Fibroblast of pulmonary artery (primary cell): Measurements from ENCODE around the gene ST7.

Experiments
- DNase-seq: peaks from one replicate; pipeline ENCODE4 v3.0.0-alpha.2; 2010; ENCODE audit warnings: low read depth
- H3K4me3 ChIP-seq: replicated peaks from 2 replicates; pipeline ENCODE4 v1.5.1; 2011; ENCODE audit warnings: low read depth, mild to moderate bottlenecking, control low read depth, low read length, moderate library complexity
- TF ChIP-seq, protein P1 (sequence below): IDR thresholded peaks from 2 replicates; pipeline ENCODE4 v1.5.1; 2011; ENCODE audit warnings: mild to moderate bottlenecking, control low read depth, low read length, inconsistent platforms; ENCODE audit errors: missing control alignments

Gene ST7

GRCh38 chr7:117138495-117138894 lies 185.2 kb downstream of the ST7 start:
- TF ChIP-seq, protein P1, sequence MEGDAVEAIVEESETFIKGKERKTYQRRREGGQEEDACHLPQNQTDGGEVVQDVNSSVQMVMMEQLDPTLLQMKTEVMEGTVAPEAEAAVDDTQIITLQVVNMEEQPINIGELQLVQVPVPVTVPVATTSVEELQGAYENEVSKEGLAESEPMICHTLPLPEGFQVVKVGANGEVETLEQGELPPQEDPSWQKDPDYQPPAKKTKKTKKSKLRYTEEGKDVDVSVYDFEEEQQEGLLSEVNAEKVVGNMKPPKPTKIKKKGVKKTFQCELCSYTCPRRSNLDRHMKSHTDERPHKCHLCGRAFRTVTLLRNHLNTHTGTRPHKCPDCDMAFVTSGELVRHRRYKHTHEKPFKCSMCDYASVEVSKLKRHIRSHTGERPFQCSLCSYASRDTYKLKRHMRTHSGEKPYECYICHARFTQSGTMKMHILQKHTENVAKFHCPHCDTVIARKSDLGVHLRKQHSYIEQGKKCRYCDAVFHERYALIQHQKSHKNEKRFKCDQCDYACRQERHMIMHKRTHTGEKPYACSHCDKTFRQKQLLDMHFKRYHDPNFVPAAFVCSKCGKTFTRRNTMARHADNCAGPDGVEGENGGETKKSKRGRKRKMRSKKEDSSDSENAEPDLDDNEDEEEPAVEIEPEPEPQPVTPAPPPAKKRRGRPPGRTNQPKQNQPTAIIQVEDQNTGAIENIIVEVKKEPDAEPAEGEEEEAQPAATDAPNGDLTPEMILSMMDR, result no peak
- no peak overlapping the region for H3K4me3 ChIP-seq
- DNase-seq, result no peak

GRCh38 chr7:117138981-117139380 lies 185.7 kb downstream of the ST7 start:
- TF ChIP-seq, protein P1, result no peak
- no peak overlapping the region for H3K4me3 ChIP-seq
- no peak for DNase-seq

DNA sequence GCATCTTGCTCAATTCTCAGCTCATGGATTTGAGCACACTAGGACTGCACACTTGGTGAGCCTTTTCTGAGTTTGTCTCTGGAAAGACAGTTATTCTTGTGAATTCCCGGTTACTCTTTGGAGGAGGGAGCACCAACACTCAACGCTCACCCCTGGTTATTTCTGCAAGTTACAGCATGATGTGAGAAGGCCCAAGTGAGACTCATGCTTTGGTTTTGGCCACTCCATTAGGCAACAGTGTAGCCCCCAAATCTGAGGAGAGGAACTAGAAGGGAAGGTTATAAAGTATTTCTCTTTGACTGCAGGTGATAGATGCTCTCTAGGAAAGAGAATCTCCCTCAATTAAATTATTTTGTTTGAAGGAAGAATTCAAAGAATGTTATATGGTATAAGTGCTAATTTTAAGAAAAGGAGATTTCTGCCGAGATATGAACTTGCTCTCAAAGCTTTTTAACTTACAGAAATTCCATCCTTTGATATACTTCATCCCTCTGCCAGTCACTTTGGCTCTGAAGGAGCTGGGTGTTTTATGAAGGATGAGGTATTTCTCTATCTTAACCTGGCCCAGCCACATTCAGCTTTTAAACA lies 186.2 kb downstream of the ST7 start:
- H3K4me3 ChIP-seq, result no peak overlapping the region
- TF ChIP-seq, protein P1, result no peak
- no peak for DNase-seq

DNA sequence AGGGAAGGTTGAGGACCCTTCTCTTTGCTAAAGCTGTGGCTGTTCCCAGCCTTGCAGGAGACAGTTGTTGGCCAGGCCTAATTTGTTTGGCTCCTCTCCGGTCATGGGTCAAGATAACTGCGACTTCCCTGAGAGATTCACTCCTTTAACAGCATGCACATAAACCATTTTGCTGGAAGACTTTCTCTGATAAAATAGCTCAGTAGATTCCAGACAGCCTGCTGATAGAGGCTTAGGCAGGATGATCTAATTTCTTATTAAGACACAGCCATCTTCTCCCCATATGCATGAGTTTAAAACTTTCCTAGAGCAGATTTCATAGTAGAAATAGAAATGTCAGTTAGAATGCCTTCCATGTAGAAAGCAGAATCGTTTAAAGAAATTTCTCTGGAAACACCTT lies 187.6 kb downstream of the ST7 start:
- DNase-seq, result no peak

DNA sequence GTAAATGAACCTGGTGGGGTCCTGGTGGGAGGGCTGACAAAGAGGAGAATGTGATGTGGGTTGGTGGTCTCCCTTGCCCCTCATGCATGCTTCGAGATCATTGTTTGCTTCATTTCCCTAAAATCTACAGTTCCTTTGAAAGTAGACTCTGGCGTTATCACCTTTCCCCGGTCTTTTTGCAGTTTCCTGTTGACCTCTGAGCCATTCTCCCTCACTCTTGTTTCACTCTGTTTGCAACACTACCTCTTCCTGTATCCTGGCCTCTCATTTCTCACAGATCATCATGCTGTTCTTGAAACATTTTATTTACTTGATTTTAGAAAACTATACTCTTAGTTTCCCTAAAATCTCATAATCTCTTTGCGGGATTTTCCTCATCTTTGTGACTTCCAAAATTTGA lies 189.8 kb downstream of the ST7 start:
- DNase-seq, result no peak
- H3K4me3 ChIP-seq, result no peak overlapping the region
- TF ChIP-seq, protein P1, result no peak

More for the DNA sequence above, 187.6 kb downstream of the ST7 start:
- H3K4me3 ChIP-seq, result no peak overlapping the region
- TF ChIP-seq, protein P1, result no peak

GRCh38 chr7:117143580-117143979 lies 190.3 kb downstream of the ST7 start:
- TF ChIP-seq, protein P1, result no peak
- H3K4me3 ChIP-seq, result no peak overlapping the region
- peak; percentile 38 for DNase-seq

- no peak overlapping the region for H3K4me3 ChIP-seq
- TF ChIP-seq, protein P1, result no peak
- no peak for DNase-seq
Observed at GRCh38 chr7:117145333-117145732, 192.0 kb downstream of the ST7 start.
